HepG2 (cell line): ENCODE measurements around the gene CLDN24. TPM values are rescaled to one million over a fixed set of nuclear protein-coding genes. Genes with fewer than 3 reads are reported as not detected.

Experiments
- ATAC-seq: fragments of 200-7000 bp; cut with Tn5 transposase; 3 replicates; pipeline ENCODE4 v1.9.1; 2020; ENCODE audit warnings: mild to moderate bottlenecking, moderate library complexity
- BruUV-seq: library from RNA; stranded (reverse); fragments of 400-500 nt; replicated peaks from 2 replicates; lab custom pipeline; 2021; lab: Mats Ljungman, UMichigan
- CTCF ChIA-PET: fragments of 300-600 bp; formaldehyde crosslinking; extraction: SDS; loops from one replicate; lab custom pipeline; 2021; ENCODE audit warnings: low total read pairs, inconsistent platforms, low intra/inter-chr PET ratio; lab: Yijun Ruan, JAX
- POLR2A ChIA-PET: fragments of 350-600 bp; sonication (Branson Sonifier 250); formaldehyde crosslinking; loops from one replicate; lab custom pipeline; 2020; ENCODE audit warnings: antibody characterized with exemption, inconsistent platforms; lab: Yijun Ruan, JAX
- DNase-seq: peaks from one replicate; pipeline ENCODE4 v3.0.0-alpha.2; 2015; ENCODE audit warnings: low spot score
- FAIRE-seq: peaks from 3 replicates; lab custom pipeline; 2011; peaks lifted over from hg19 to GRCh38; lab: Jason Lieb, UNC
- H2AFZ ChIP-seq: one replicate; pipeline ENCODE4 v1.6.1; 2011; ENCODE audit warnings: low read length, inconsistent platforms
- H3K27ac ChIP-seq: fragments of 300-600 bp; 3 replicates; pipeline ENCODE4 v1.8.0; 2011; ENCODE audit warnings: mixed run types, mild to moderate bottlenecking, mixed read lengths, low read length, inconsistent platforms; ENCODE audit not compliant: insufficient read depth; ENCODE audit errors: extremely low read length
- H3K27me3 ChIP-seq, 2 experiments: fragments of 200-600 bp in 1 of 2; 2 replicates in 1 of 2; 3 replicates in 1 of 2; pipeline versions ENCODE4 v1.6.0 to v1.8.0; 2011; ENCODE audit warnings: low read length in 2 of 2, mild to moderate bottlenecking in 2 of 2, moderate library complexity in 2 of 2, inconsistent platforms in 1 of 2; ENCODE audit not compliant: insufficient read depth in 2 of 2, control insufficient read depth in 1 of 2
- H3K36me3 ChIP-seq, 2 experiments: fragments of 200-600 bp in 1 of 2; replicated peaks in 1 of 2; 2 replicates in 1 of 2; 3 replicates in 1 of 2; pipeline versions ENCODE4 v1.5.1 to v1.8.0; 2011; ENCODE audit warnings: low read length in 2 of 2, inconsistent platforms in 1 of 2; ENCODE audit not compliant: insufficient read depth in 2 of 2, control insufficient read depth in 1 of 2
- H3K4me1 ChIP-seq: 2 replicates; pipeline ENCODE4 v1.5.1; 2012; ENCODE audit warnings: low read length, inconsistent platforms; ENCODE audit not compliant: insufficient read depth
- H3K4me2 ChIP-seq: 2 replicates; pipeline ENCODE4 v1.6.0; 2011; ENCODE audit warnings: low read depth, low read length, inconsistent platforms
- H3K4me3 ChIP-seq, 3 experiments: fragments of 200-600 bp in 1 of 3; sonication (generic), shearing (Covaris generic) in 1 of 3; replicated peaks in 1 of 3; 2 replicates each; pipeline ENCODE4 v1.5.1; 2011 to 2016; ENCODE audit warnings: low read length in 3 of 3, inconsistent platforms in 2 of 3, low read depth in 2 of 3, mild to moderate bottlenecking in 2 of 3, control low read depth in 1 of 3, mixed read lengths in 1 of 3; ENCODE audit not compliant: insufficient read depth in 1 of 3
- H3K79me2 ChIP-seq: one replicate; pipeline ENCODE4 v1.6.1; 2011; ENCODE audit warnings: low read length, inconsistent platforms; ENCODE audit not compliant: insufficient read depth
- H3K9ac ChIP-seq: 2 replicates; pipeline ENCODE4 v1.6.0; 2011; ENCODE audit warnings: mild to moderate bottlenecking, low read depth, low read length, inconsistent platforms; ENCODE audit not compliant: insufficient read depth
- H3K9me3 ChIP-seq: 2 replicates; pipeline ENCODE4 v1.5.1; 2012; ENCODE audit warnings: mild to moderate bottlenecking, low read length
- H4K20me1 ChIP-seq: 2 replicates; pipeline ENCODE4 v1.6.0; 2011; ENCODE audit warnings: inconsistent platforms, mild to moderate bottlenecking, low read length, moderate library complexity; ENCODE audit not compliant: insufficient read depth
- BORCS8-MEF2B ChIP-seq: sonication (generic); formaldehyde crosslinking; IDR thresholded peaks from 2 replicates; pipeline ENCODE4 v1.8.0; 2022; ENCODE audit warnings: mild to moderate bottlenecking, missing genetic modification reagents
- CBFB ChIP-seq: sonication (generic); formaldehyde crosslinking; IDR thresholded peaks from 2 replicates; pipeline ENCODE4 v1.4.0; 2020; ENCODE audit warnings: missing genetic modification reagents
- GMEB2 ChIP-seq: IDR thresholded peaks from 2 replicates; pipeline ENCODE4 v1.6.1; 2016; ENCODE audit warnings: missing biosample characterization, missing genetic modification reagents, low read depth
- HES4 ChIP-seq: sonication (generic); formaldehyde crosslinking; IDR thresholded peaks from 2 replicates; pipeline ENCODE4 v1.9.0; 2021; ENCODE audit warnings: mild to moderate bottlenecking, missing genetic modification reagents, borderline replicate concordance
- HOMEZ ChIP-seq: IDR thresholded peaks from 2 replicates; pipeline ENCODE4 v1.6.1; 2016; ENCODE audit warnings: low read depth
- ISX ChIP-seq: sonication (generic); formaldehyde crosslinking; conservative IDR thresholded peaks from 2 replicates; pipeline ENCODE4 v1.5.0; 2020; ENCODE audit warnings: missing genetic modification reagents
- RARG ChIP-seq: sonication (generic); formaldehyde crosslinking; IDR thresholded peaks from 2 replicates; pipeline ENCODE4 v1.4.0; 2020; ENCODE audit warnings: low read depth, mild to moderate bottlenecking, missing genetic modification reagents
- SOX6 ChIP-seq, 2 experiments: fragments of 450-650 bp in 1 of 2; sonication (generic) in 1 of 2; formaldehyde crosslinking in 1 of 2; IDR thresholded peaks; 2 replicates each; pipeline versions ENCODE4 v1.4.0 to v1.6.1; 2017 to 2020; ENCODE audit warnings: antibody characterized with exemption in 1 of 2, mild to moderate bottlenecking in 1 of 2, missing genetic modification reagents in 1 of 2
- TFE3 ChIP-seq: IDR thresholded peaks from 2 replicates; pipeline ENCODE4 v1.6.1; 2016
- ZNF224 ChIP-seq: sonication (generic); formaldehyde crosslinking; IDR thresholded peaks from 2 replicates; pipeline ENCODE4 v1.5.0; 2020; ENCODE audit warnings: mild to moderate bottlenecking, missing genetic modification reagents
- ZNF282 ChIP-seq: fragments of 450-650 bp; IDR thresholded peaks from 2 replicates; pipeline ENCODE4 v1.6.1; 2018; ENCODE audit not compliant: partially characterized antibody
- ZNF296 ChIP-seq: sonication (generic); formaldehyde crosslinking; conservative IDR thresholded peaks from 2 replicates; pipeline ENCODE4 v1.5.0; 2020; ENCODE audit warnings: mild to moderate bottlenecking, missing genetic modification reagents
- ZNF431 ChIP-seq: sonication (generic); formaldehyde crosslinking; IDR thresholded peaks from 2 replicates; pipeline ENCODE4 v1.9.0; 2022; ENCODE audit warnings: missing genetic modification reagents, low read depth, mild to moderate bottlenecking, borderline replicate concordance
- ZNF513 ChIP-seq: sonication (generic); formaldehyde crosslinking; conservative IDR thresholded peaks from 2 replicates; pipeline ENCODE4 v1.5.0; 2020; ENCODE audit warnings: missing genetic modification reagents
- ZNF572 ChIP-seq: sonication (generic); formaldehyde crosslinking; IDR thresholded peaks from 2 replicates; pipeline ENCODE4 v1.5.1; 2020; ENCODE audit warnings: mild to moderate bottlenecking, missing genetic modification reagents
- WGBS: methylation state at CpG from one replicate; pipeline ENCODE4 v1.1.6; 2017; ENCODE audit warnings: low lambda C conversion rate; 5-methylcytosine and 5-hydroxymethylcytosine counted together
- in situ Hi-C: cut with HindIII; loops from 2 replicates; pipeline ENCODE4 v1.10.0; 2017; ENCODE audit warnings: low pct_unique_long_range_greater_than_20kb; ENCODE audit not compliant: extremely low pct_ligation_motif_present
- intact Hi-C: fragments of 100-400 bp; cut with micrococcal nuclease; formaldehyde crosslinking; loops from one replicate; pipeline ENCODE4 v1.10.0; 2022; ENCODE audit not compliant: unreplicated experiment
- polyA plus RNA-seq, 8 experiments: library from polyadenylated mRNA; depleted of rRNA in 3 of 8; stranded (reverse) in 7 of 8; unstranded in 1 of 8; fragments of >200 nt; fragmentation: Illumina TruSeq in 4 of 8; extraction: Trizol in 4 of 8; gene quantifications; 2 replicates each; pipeline versions ENCODE4 v1.2.1 to v1.2.3, GENCODE V29; 2011 to 2016; ENCODE audit warnings: low read depth in 4 of 8, missing spikeins in 1 of 8, mixed read lengths in 1 of 8; ENCODE audit not compliant: insufficient read depth in 1 of 8
- total RNA-seq, 5 experiments: library from RNA; depleted of rRNA; stranded (reverse); fragments of >200 nt; fragmentation: Illumina TruSeq; extraction: Trizol; gene quantifications; 2 replicates each; pipeline ENCODE4 v1.2.3, GENCODE V29; 2016; ENCODE audit warnings: low read depth in 1 of 5

The CLDN24 gene
- total and polyA plus RNA-seq, 2 of the 13 experiments (the other 11 are each of a cell fraction or from before 2014, with no cell fraction given): not detected

GRCh38 chr4:183312841-183313240, 9.4 kb downstream of the CLDN24 start:
- no peak overlapping the region for H3K27ac ChIP-seq
- H3K27me3 ChIP-seq: no peaks in the 10 kb centered on the region
- CTCF ChIA-PET: no interaction called here
- no peak overlapping the region for H3K4me3 ChIP-seq
- H4K20me1 ChIP-seq: no peaks in the 10 kb centered on the region
- no peak for ATAC-seq
- no peaks in the 10 kb centered on the region for H3K9me3 ChIP-seq
- TF ChIP-seq RARG: no peak
- no peak for TF ChIP-seq CBFB (CRISPR knock-in tag)
- no peak for TF ChIP-seq ZNF296 (CRISPR knock-in tag)
- TF ChIP-seq ZNF572 (CRISPR knock-in tag): no peak
- TF ChIP-seq HOMEZ (CRISPR knock-in tag): no peak
- TF ChIP-seq TFE3: no peak
- TF ChIP-seq BORCS8-MEF2B (CRISPR knock-in tag): no peak
- no peak for TF ChIP-seq ZNF282
- TF ChIP-seq ZNF224 (CRISPR knock-in tag): no peak
- TF ChIP-seq SOX6 (IDR thresholded peaks at IDR 0.05): no peak
- no peak for TF ChIP-seq SOX6 (CRISPR knock-in tag; IDR thresholded peaks at IDR 0.05)
- no peak for TF ChIP-seq ISX (CRISPR knock-in tag)
- no peak for TF ChIP-seq HES4 (CRISPR knock-in tag)
- no peak for TF ChIP-seq ZNF513
- no peak for TF ChIP-seq GMEB2 (CRISPR knock-in tag)
- TF ChIP-seq ZNF431: no peak
- TF ChIP-seq, all 625 proteins: peak for 0
- peaks cover 17% of the 10 kb centered on the region for H3K4me1 ChIP-seq
- no peaks in the 10 kb centered on the region for H3K79me2 ChIP-seq
- in situ Hi-C loops: no loop called here
- DNase-seq: no peak
- no peak overlapping the region for H3K4me2 ChIP-seq
- POLR2A ChIA-PET: no interaction called here
- no TSS peak for BruUV-seq
- no peak overlapping the region for H3K9ac ChIP-seq
- FAIRE-seq: no peak
- 93% methylated on average over 5 of the region's 5 CpGs for WGBS
- no peak overlapping the region for H2AFZ ChIP-seq
- intact Hi-C loops: no loop called here
- H3K36me3 ChIP-seq: peaks cover 14 to 50% of the 10 kb centered on the region in 2 experiments
